Peyer's patch (tissue), 4 donors: Measurements from ENCODE around the gene MIB1.

Source experiments
- POLR2A ChIP-seq, 2 donors: fragments of 450-650 bp; IDR thresholded peaks; one replicate each; pipeline ENCODE4 v1.5.1; 2017; ENCODE audit warnings: antibody characterized with exemption in 2 of 2, mild to moderate bottlenecking in 2 of 2, moderate library complexity in 2 of 2
- TF ChIP-seq, protein P1 (sequence below), 6 experiments: fragments of 450-650 bp in 4 of 6; fragments of 200-600 bp in 2 of 6; sonication (generic) in 1 of 6; IDR thresholded peaks; one replicate each; pipeline ENCODE4 v1.5.1; 2017 to 2019; ENCODE audit warnings: antibody characterized with exemption in 6 of 6, mild to moderate bottlenecking in 3 of 6, moderate library complexity in 1 of 6

GRCh38 chr18:21703241-21703820, 37.3 kb upstream of the MIB1 start:
- TF ChIP-seq POLR2A (IDR thresholded peaks at IDR 0.05), result no peak
- TF ChIP-seq, protein P1, sequence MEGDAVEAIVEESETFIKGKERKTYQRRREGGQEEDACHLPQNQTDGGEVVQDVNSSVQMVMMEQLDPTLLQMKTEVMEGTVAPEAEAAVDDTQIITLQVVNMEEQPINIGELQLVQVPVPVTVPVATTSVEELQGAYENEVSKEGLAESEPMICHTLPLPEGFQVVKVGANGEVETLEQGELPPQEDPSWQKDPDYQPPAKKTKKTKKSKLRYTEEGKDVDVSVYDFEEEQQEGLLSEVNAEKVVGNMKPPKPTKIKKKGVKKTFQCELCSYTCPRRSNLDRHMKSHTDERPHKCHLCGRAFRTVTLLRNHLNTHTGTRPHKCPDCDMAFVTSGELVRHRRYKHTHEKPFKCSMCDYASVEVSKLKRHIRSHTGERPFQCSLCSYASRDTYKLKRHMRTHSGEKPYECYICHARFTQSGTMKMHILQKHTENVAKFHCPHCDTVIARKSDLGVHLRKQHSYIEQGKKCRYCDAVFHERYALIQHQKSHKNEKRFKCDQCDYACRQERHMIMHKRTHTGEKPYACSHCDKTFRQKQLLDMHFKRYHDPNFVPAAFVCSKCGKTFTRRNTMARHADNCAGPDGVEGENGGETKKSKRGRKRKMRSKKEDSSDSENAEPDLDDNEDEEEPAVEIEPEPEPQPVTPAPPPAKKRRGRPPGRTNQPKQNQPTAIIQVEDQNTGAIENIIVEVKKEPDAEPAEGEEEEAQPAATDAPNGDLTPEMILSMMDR (IDR thresholded peaks at IDR 0.05), result no peak
